HepG2 (cell line): Measurements from ENCODE around the gene PPDPF. TPM values are rescaled to one million over a fixed set of nuclear protein-coding genes. Genes with fewer than 3 reads are reported as not detected.
A peak's percentile ranks its signal among the peaks of the same experiment; 100 is the strongest.

Source experiments
- CERS6 ChIP-seq: sonication (generic); formaldehyde crosslinking; IDR thresholded peaks from 2 replicates; pipeline ENCODE4 v1.5.0; 2020; ENCODE audit warnings: missing genetic modification reagents
- CHCHD3 ChIP-seq: sonication (generic); formaldehyde crosslinking; IDR thresholded peaks from 2 replicates; pipeline ENCODE4 v1.8.0; 2022; ENCODE audit warnings: mild to moderate bottlenecking, missing genetic modification reagents, moderate library complexity
- EZH2 ChIP-seq: conservative IDR thresholded peaks from 2 replicates; pipeline ENCODE4 v1.6.1; 2012; ENCODE audit warnings: mild to moderate bottlenecking, low read depth, low read length, moderate library complexity
- FOXA1 ChIP-seq, 2 experiments: fragments of 450-650 bp in 1 of 2; sonication (generic) in 1 of 2; formaldehyde crosslinking in 1 of 2; IDR thresholded peaks; 2 replicates each; pipeline versions ENCODE4 v1.4.0 to v1.6.1; 2016 to 2020; ENCODE audit warnings: missing genetic modification reagents in 1 of 2
- MIER2 ChIP-seq: IDR thresholded peaks from 2 replicates; pipeline ENCODE4 v1.6.1; 2016; ENCODE audit warnings: missing biosample characterization, missing genetic modification reagents
- MTA1 ChIP-seq: sonication (generic); formaldehyde crosslinking; IDR thresholded peaks from 2 replicates; pipeline ENCODE4 v1.4.0; 2020; ENCODE audit warnings: missing genetic modification reagents, mild to moderate bottlenecking, borderline replicate concordance
- RCOR2 ChIP-seq: IDR thresholded peaks from 2 replicates; pipeline ENCODE4 v1.6.1; 2016; ENCODE audit warnings: missing biosample characterization, missing genetic modification reagents
- SP5 ChIP-seq: IDR thresholded peaks from 2 replicates; pipeline ENCODE4 v1.6.1; 2016; ENCODE audit warnings: low read depth, borderline replicate concordance
- ZNF318 ChIP-seq: sonication (generic); formaldehyde crosslinking; IDR thresholded peaks from 2 replicates; pipeline ENCODE4 v1.4.0; 2020; ENCODE audit warnings: mild to moderate bottlenecking, missing genetic modification reagents
- ZNF367 ChIP-seq: sonication (generic); formaldehyde crosslinking; IDR thresholded peaks from 2 replicates; pipeline ENCODE4 v1.4.0; 2020; ENCODE audit warnings: missing genetic modification reagents, borderline replicate concordance
- ZNF646 ChIP-seq: sonication (generic); formaldehyde crosslinking; IDR thresholded peaks from 2 replicates; pipeline ENCODE4 v1.9.0; 2021; ENCODE audit warnings: mild to moderate bottlenecking, missing genetic modification reagents
- ZNF747 ChIP-seq: sonication (generic); formaldehyde crosslinking; IDR thresholded peaks from 2 replicates; pipeline ENCODE4 v1.8.1; 2023; ENCODE audit warnings: missing genetic modification reagents, mild to moderate bottlenecking, borderline replicate concordance
- polyA plus RNA-seq, 8 experiments: library from polyadenylated mRNA; depleted of rRNA in 3 of 8; stranded (reverse) in 7 of 8; unstranded in 1 of 8; fragments of >200 nt; fragmentation: Illumina TruSeq in 4 of 8; extraction: Trizol in 4 of 8; gene quantifications; 2 replicates each; pipeline versions ENCODE4 v1.2.1 to v1.2.3, GENCODE V29; 2011 to 2016; ENCODE audit warnings: low read depth in 4 of 8, missing spikeins in 1 of 8, mixed read lengths in 1 of 8; ENCODE audit not compliant: insufficient read depth in 1 of 8
- total RNA-seq, 5 experiments: library from RNA; depleted of rRNA; stranded (reverse); fragments of >200 nt; fragmentation: Illumina TruSeq; extraction: Trizol; gene quantifications; 2 replicates each; pipeline ENCODE4 v1.2.3, GENCODE V29; 2016; ENCODE audit warnings: low read depth in 1 of 5

Gene PPDPF
- total and polyA plus RNA-seq, 2 of the 13 experiments (the other 11 are each of a cell fraction or from before 2014, with no cell fraction given) = 1.8 to 7.0 TPM

GRCh38 chr20:63534831-63535651 is 14.5 kb downstream of the PPDPF start (continued):
- TF ChIP-seq ZNF646 (CRISPR knock-in tag) (peak; percentile 88), RCOR2 (CRISPR knock-in tag) (no peak), MIER2 (CRISPR knock-in tag) (peak; percentile 13; the same call in 1 of the 2 replicates), MTA1 (CRISPR knock-in tag) (peak; percentile 89; the same call in 1 of the 2 replicates), SP5 (CRISPR knock-in tag) (peak; percentile 17; the same call in 1 of the 2 replicates), EZH2 (0 out of 2 replicates have a peak, but pooled peaks have one; percentile 76), CERS6 (CRISPR knock-in tag) (no peak), FOXA1 (IDR thresholded peaks at IDR 0.05) (no peak), FOXA1 (CRISPR knock-in tag; IDR thresholded peaks at IDR 0.05) (no peak), ZNF367 (CRISPR knock-in tag) (peak; percentile 32; the same call in 1 of the 2 replicates), ZNF318 (CRISPR knock-in tag) (0 out of 2 replicates have a peak, but pooled peaks have one; percentile 45), CHCHD3 (peak; percentile 89), ZNF747 (CRISPR knock-in tag) (no peak)
